Endometrial microvascular endothelial cells (primary cell): ENCODE data around the gene ZNF586. TPM values are rescaled to one million over a fixed set of nuclear protein-coding genes. Genes with fewer than 3 reads are reported as not detected.
"Not testable (repeated sequence)": the region's sequence is repeated elsewhere in the genome, so short reads cannot be mapped to it uniquely, and the experiment has no call there.

Experiments
- in situ Hi-C: cut with HindIII; loops from 2 replicates; pipeline ENCODE4 v1.10.0; 2017; ENCODE audit warnings: low sequenced_read_pairs, low pct_unique_long_range_greater_than_20kb; ENCODE audit errors: inconsistent ontology term
- total RNA-seq: library from RNA; depleted of rRNA; stranded (reverse); fragments of >200 nt; gene quantifications from one replicate; pipeline ENCODE4 v1.2.3, GENCODE V29; 2015; ENCODE audit errors: inconsistent ontology term

The ZNF586 gene
- total RNA-seq, result 11.5 TPM

DNA sequence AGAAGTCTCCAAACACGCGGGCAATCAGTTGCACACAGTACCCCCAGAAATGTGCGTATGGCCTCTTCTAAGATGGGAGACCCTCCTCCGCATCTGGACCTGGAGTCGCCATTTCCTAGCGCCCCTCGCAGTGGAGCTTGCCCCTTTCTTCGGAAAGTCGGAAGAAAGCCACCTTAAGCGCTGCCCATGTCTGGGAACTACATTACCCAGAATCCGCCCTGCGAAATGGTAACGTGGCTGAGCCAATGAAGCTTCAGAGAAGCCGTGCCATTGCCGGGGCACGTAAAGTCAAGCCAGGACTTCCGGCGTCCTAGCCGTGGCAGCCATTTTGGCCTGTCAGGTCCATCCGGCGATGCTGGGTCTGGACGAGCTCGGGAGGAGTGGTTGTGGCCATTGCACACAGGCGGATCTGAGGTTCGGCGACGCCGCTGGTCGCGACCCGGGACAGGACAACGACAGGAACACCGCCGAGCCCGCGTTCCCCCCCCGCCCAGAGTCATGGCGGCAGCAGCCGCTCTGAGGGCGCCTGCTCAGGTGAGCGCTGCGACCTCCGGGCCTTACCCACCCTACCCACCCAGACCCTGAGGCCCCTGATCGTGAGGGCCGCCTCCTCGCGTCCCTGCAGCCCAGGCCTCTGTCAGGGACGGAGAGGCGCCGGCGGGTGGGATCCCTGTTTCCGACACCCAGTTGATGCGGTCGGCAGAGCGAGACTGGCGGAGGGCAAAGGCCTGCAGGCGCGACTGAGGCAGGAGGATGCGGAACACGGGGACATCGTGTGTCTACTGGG lies at the start of gene ZNF586:
ZNF586 (plus strand) TSS at position 332 of the 787 bp plus-strand sequence; CDS start at position 499, 167 bp downstream.
- in situ Hi-C loops, result no loop called here

DNA sequence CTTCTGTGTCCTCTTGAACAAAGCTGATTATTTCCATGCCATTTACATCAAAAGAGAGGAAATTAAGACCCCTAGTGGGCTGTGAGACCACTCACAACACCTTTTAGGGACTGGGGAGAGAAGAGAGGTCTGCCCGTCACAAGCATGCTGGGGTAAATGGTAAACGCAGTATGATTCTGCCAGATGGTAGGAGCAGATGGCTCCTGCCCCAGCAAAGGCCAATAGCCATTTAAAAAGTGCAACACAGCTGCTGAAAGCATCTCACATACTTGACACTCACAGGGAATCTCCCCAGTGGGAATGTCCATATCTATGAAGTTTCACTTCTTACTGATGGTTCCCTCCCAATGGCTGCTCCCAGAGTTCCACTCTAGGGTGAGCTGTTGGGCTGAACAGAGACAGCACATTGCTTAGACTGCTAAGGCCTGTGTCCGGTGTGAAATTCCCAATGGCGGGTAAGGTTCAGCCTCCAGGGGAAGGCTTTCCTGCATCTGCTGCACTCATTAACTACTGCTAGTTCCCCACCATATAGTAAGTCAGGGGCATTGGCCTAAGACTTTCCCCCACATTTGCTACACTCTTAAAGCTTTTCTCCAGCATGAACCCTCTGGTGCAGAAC lies 49.5 kb upstream of the ZNF586 start:
- in situ Hi-C loops, result no loop called here

DNA sequence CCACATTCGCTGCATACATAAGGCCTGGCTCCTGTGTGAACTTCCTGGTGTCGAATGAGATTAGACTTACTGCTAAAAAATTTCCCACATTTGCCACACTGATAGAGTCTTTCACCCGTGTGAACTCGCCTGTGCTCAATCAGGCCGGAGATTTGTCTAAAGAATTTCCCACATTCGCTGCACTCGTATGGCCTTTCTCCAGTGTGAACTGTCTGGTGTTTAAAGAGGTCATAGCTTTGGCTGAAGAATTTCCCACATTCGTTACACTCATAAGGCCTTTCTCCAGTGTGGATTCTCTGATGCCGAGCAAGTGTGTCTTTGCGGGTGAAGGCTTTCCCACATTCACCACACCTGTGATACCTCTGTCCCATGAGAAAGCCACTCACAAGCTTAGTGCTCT lies 48.6 kb upstream of the ZNF586 start:
- in situ Hi-C loops, result no loop called here

DNA sequence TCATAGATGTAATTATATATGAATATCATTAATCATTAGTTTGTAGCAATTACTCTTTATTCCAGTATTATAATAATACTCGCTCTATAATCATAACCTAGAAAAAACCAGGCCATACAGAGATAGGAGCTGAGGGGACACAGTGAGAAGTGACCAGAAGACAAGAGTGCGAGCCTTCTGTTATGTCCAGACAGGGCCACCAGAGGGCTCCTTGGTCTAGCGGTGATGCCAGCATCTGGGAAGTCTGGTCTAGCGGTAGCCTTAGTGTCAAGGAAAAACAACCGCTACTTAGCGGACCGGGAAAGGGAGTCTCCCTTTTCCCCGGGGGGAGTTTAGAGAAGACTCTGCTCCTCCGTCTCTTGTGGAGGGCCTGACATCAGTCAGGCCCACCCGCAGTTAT lies 31.2 kb upstream of the ZNF586 start:
- in situ Hi-C loops, result not testable (repeated sequence)

DNA sequence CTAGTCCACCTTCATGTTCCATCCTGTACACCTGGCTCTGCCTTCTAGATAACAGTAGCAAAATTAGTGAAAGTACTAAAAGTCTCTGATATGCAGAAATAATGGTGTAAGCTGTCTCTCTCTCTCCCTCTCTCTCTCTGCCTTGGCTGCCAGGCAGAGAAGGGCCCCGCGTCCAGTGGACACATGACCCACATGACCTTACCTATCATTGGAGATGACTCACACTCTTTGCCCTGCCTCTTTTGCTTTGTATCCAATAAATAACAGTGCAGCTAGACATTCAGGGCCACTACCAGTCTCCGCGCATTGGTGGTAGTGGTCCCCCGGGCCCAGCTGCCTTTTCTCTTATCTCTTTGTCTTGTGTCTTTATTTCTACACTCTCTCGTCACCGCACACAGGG lies 30.7 kb upstream of the ZNF586 start:
- in situ Hi-C loops, result not testable (repeated sequence)

DNA sequence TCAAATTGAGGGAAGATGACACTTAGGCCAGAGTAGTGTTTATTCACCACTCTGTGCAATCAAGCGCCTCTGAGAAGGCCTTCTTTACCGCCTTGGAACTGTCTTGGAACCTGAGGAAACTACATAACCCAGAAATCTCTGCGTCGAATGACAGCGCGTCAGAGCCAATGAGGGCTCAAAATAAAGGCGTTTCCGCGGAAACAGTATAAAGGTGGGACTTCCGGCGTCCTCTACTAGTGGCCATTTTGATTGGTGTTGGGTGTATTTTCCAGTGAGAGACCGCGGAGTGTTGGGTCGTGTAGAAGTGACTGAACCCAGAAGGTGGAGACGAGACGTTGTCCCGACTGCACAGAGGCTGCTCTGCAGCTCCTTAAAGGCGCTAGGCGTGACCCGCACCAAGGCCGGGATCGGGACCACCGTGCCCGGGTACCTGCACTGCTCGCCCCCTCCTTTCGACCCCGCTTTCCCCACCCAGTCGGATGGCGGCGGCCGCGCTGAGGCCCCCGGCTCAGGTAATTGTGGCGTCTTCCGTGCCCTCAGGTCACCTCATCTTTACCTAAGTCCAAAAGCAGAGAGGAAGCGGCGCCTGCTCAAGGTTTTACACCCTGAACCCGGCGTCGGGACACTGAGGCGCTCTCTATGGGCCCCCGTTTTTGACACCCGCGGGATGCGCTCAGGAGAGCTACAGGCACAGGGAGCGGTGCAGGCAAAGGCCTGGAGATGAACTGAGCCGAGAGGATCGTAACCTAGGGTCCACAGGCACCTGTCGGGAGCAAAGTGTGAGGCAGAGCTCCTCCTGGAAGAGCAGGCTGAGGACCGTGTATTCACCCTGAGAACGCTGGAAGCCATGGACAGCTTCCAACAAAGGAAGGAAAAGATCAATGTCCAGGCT lies 22.6 kb upstream of the ZNF586 start, which contains the start of gene ZNF776:
ZNF776 (plus strand) TSS at position 236 of the 892 bp plus-strand sequence; CDS start at position 480, 244 bp downstream.
- in situ Hi-C loops, result no loop called here

DNA sequence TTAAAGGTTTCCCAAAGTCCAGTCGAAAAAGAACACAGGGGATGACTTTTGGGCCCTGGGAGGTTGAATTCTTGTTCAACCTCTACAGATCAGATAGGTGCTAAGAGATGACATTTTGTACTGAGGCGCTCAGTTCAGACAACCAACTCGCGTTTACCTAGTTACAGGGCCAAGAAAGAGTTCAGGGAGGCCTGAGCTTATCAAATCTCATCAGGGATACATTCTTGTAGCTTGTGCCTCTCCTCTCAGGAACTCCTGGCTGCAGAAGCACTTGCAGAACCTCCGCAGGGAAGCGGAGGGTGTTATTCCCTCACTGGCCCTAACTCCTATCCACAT lies 22.0 kb upstream of the ZNF586 start:
- in situ Hi-C loops, result no loop called here

DNA sequence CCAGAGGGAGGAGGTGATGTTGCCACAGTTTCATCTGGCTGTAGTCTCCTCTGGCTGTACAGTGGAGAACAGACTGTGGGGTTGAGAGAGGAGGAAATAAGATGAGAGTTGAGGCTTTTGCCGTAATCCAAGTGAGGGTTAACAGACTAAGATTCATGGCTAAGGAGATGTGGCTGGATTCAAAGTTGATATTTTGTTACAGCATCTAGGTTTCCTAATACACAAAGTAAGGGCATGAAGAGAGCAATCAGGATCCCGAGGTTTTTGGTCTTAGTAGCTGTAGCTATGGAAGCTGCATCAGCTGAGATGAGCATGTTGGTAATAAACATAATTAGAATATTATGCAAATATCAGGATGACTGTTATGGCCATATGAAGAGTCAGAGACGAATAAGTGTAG lies 21.4 kb upstream of the ZNF586 start:
- in situ Hi-C loops, result no loop called here

DNA sequence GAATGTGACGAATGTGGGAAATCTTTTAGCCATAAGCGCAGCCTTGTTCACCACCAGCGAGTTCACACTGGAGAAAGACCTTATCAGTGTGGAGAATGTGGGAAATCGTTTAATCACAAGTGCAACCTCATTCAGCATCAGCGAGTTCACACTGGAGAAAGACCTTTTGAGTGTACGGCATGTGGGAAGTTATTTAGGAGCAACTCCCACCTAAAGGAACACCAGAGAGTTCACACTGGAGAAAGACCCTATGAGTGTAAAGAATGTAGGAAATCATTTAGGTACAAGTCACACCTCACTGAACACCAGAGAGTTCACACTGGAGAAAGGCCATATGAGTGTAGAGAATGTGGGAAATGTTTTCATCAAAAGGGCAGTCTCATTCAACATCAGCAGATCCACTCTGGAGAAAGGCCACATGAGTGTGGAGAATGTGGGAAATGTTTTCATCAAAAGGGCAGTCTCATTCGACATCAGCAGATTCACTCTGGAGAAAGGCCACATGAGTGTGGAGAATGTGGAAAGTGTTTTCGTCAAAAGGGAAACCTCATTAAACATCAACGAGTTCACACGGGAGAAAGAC lies 15.3 kb upstream of the ZNF586 start:
- in situ Hi-C loops, result no loop called here

DNA sequence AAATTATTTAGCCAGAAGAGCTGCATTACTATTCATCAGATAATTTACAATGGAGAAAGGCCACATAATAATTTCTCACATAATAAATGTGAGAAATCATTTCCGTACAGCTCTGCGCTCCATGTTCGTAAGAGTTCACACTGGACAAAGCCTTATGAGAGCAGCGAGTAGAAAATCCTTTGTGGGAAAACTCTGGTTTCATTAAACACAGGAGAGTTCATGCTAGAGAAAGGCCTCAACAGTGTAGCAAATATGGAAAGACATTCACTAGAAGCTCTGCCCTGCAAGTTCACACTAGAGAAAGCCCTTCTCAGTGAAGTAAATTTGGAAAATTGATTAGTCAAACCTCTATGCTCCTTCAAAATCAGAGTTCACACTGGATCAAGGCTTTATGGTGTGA lies 14.4 kb upstream of the ZNF586 start:
- in situ Hi-C loops, result no loop called here

DNA sequence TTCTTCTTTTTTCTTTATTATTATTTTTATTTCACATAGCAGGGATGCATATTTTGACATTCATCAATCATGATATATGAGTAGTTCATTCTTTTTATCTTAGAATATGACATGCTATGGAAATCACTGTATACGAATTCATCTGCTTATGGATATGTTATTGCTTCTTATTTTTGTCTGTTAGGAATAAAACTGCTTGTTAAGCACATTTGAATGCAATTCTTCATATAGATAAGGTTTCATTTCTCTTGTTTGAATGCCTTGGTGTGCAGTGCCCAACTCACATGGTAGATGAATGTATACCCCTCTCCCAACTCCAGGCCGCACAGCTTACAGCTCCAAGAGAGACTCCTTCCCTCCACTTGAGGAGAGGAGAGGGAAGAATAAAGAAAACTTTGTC lies 11.5 kb upstream of the ZNF586 start:
- in situ Hi-C loops, result no loop called here

DNA sequence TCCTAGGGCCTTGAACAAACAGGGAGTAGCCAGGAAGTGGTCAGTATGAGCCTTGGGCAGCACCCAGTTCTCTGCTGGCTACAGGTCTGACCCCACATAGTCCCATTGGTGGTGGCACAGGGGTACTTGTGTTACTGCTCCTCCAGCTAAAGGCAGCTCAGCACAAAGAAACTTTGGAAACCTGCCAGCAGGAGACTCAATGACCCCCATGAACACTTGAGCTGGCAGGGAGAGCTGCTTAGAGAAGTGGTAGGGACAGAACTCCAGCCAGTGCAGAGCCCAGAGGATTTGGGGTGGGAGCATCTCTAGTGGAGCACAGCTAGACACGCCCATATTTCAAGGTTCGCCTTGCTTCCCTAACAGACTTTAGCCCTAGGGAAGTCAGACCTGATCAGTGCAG lies 10.4 kb upstream of the ZNF586 start:
- in situ Hi-C loops, result no loop called here

DNA sequence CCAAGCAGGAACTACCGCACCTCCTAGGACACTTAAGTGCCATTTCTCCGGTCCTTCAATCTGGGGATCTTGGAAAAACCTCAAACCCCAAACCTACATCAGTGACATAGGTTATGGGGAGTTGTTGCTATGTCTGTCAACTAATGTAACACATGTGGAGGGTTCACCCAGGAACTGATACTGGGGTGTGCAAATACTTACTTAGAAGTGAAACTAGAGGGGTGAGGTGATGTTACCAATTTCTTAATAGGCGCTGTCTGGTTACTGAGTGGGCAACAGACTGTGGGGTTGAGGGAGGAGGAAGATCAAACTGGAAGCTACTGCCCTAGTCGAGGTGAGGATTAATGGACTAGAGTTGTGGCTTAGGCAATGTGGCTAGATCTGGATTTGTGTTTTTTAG lies 1.9 kb downstream of the ZNF586 start:
- in situ Hi-C loops, result no loop called here

DNA sequence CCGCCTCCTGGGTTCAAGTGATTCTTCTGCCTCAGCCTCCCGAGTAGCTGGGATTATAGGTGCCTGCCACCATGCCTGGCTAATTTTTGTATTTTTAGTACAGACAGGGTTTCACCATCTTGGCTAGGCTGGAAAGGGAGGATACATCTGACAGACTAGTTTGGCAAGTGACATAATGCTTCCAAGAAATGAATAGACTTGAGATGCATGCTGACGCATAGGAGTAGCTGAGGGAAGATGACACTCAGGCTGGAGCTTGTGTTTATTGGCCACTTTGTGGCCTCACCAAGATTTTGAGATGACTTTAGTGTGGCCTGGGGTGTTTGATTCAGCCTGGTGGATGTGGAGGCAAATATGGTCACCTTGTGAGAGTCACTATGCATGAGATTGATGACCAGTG lies 4.0 kb downstream of the ZNF586 start:
- in situ Hi-C loops, result no loop called here

DNA sequence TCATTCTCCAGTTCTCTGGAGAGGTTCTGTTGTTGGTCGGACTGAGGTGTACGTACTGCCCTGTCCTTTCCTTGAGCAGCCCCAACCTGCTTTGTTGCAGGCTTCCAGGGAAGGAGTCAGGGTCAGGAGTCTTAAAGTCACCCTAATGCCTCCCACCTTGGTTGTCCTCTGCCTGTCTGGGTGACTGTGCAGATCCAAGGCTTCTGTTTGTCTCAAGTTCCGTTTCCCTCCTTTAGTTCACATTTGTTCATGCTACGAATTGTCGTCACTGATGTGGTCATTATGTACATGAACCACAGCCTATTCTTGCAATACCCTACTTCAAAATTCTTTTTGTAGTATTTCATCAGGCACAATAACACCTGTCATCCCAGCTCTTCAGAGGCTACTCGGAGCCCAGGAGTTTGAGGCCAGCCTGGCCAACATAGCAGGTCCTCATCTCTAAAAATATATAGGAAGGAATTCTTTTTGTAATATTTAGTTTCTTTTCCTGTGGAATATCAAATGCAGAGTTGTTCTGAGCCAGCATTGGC lies 7.4 kb downstream of the ZNF586 start:
- in situ Hi-C loops, result no loop called here

DNA sequence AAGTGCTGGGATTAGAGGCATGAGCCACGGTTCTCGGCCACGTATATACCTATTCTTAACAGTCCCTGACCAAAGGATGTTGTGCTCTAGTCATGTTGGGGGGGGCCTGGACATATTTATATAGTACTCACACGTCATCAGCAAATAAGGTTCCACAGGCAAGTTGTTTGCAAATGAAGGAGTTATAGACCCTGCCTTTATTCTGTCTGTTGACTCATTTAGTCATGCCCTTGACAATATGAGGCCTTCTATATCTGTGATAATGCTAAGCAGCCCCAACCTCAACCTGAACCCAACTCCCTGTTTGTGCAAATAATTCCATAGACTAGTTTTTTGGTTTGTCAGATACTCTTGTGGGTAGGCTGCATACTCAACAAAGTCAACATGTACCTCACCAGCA lies 8.9 kb downstream of the ZNF586 start:
- in situ Hi-C loops, result no loop called here

DNA sequence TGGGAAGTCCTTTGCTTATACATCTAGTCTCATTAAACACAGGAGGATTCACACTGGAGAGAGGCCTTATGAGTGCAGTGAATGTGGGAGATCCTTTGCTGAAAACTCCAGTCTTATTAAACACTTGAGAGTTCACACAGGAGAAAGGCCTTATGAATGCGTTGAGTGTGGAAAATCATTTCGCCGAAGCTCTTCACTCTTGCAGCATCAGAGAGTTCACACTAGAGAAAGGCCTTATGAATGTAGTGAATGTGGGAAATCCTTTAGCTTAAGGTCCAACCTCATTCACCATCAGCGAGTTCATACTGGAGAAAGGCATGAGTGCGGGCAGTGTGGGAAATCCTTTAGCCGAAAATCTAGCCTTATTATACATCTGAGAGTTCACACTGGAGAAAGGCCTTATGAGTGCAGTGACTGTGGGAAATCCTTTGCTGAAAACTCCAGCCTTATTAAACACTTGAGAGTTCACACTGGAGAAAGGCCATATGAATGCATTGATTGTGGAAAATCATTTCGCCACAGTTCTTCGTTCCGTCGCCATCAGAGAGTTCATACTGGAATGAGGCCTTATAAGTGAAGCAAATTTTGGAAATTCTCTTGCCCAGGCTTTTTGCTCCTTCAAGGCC lies 9.9 kb downstream of the ZNF586 start:
- in situ Hi-C loops, result no loop called here

DNA sequence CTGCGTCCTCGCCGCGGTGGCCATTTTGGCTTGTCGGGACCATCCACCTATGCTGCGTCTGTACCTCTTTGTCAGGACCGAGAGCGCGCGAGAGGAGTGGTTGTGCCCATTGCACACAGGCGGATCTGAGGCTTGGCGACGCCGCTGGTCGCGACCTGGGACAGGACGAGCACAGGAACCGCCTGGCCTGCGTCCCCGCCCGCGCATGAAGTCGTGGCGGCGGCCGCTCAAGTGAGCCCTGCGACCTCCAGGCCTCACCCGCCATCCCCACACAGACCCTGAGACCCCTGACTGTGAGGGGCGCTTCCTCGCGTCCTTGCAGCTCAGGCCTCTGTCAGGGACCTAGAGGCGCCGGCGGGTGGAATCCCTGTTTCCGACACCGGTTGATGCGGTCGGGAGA lies 16.8 kb downstream of the ZNF586 start:
- in situ Hi-C loops, result no loop called here

DNA sequence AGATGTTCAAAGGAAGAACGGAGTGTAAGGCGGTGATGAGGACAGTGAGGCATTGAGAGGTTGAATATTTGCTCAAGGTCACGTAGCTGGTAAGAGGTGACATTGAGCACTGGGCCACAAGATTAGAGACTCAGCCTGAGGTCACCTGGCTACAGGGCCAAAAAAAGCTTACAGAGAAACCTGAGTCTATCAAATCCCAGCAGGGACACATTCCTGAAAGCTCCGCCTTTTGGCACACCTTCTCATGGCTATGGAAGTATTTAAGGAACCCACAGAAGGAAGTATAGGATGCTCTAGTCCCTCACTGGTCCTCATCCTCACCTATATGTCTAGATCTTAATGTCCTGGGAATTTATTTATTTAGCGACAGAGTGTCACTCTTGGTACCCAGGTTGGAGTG lies 17.4 kb downstream of the ZNF586 start:
- in situ Hi-C loops, result no loop called here
